ENCODE measurements around the gene FANCC. TPM values are rescaled to one million over a fixed set of nuclear protein-coding genes. Genes with fewer than 3 reads are reported as not detected.

The FANCC gene
- total RNA-seq, 1 experiment from 2014 or later, result 19.4 TPM

DNA sequence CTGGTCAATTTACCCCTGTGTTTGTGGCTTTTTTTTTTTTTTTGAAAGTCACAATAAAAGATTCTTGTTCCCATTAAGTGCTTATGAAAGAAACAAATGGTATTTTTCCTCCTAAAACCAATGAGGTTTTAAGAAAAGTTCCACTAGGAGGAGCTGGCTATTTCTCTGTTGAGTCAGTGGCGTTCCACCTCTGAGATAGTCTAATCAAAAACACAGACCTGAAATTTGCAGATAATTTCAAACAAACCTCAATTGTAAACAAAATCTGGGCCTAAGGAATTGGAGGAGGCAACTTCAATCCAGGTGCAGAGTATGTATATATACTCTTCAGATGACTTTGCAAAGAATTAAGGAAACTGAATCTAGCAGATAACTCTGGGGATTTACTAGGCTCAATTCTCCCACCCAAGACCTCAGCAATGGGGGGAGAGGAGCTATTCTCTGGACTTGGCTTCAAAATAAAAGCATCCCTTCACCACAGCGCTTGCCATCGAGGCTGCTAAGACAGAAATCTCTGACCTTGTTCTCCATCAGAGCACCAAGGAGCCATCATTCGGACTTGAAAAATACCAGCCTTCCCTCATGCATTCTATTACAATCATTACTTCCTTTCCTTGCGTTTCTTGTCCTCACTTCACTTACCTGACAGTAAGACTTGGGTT is 52.4 kb downstream of the FANCC start:
- Histone ChIP-seq H3K79me2 (ENCODE audit: insufficient read depth, low read length) (peaks cover 4% of the 10 kb centered on the region; the same call in 1 of the 2 replicates), H3K27me3 (ENCODE audit: insufficient read depth, low read length) (no peaks in the 10 kb centered on the region), H3K4me2 (ENCODE audit: low read length) (no peak overlapping the region), H3K9me3 (ENCODE audit: control insufficient read depth in 1 of 2, insufficient read depth in 1 of 2, low read depth in 1 of 2, low read length in 2 of 2) (no peaks in the 10 kb centered on the region), H3K9ac (ENCODE audit: low read length) (no peak overlapping the region), H3K4me1 (ENCODE audit: control insufficient read depth in 1 of 2, insufficient read depth in 2 of 2, low read length in 2 of 2) (no peaks in the 10 kb centered on the region), H3K9me2 (ENCODE audit: insufficient read depth) (no peaks in the 10 kb centered on the region), H3K36me3 (ENCODE audit: control insufficient read depth in 1 of 2, insufficient read depth in 2 of 2, low read length in 2 of 2) (no peaks in the 10 kb centered on the region), H2AFZ (ENCODE audit: low read depth, low read length, poor library complexity, severe bottlenecking) (no peak overlapping the region), H4K20me1 (ENCODE audit: insufficient read depth) (no peaks in the 10 kb centered on the region), H3K27ac (ENCODE audit: low read depth, low read length) (no peak overlapping the region), H3K4me3 (replicated peaks in 1 of 2; ENCODE audit: low read depth in 1 of 2, low read length in 2 of 2) (no peak overlapping the region)
- TF ChIP-seq EGR1 (IDR thresholded peaks at IDR 0.05; ENCODE audit: low read depth), result no peak
- peak; percentile 58 for TF ChIP-seq RAD21 (IDR thresholded peaks at IDR 0.05; ENCODE audit: low read depth)
- TF ChIP-seq, protein P1, sequence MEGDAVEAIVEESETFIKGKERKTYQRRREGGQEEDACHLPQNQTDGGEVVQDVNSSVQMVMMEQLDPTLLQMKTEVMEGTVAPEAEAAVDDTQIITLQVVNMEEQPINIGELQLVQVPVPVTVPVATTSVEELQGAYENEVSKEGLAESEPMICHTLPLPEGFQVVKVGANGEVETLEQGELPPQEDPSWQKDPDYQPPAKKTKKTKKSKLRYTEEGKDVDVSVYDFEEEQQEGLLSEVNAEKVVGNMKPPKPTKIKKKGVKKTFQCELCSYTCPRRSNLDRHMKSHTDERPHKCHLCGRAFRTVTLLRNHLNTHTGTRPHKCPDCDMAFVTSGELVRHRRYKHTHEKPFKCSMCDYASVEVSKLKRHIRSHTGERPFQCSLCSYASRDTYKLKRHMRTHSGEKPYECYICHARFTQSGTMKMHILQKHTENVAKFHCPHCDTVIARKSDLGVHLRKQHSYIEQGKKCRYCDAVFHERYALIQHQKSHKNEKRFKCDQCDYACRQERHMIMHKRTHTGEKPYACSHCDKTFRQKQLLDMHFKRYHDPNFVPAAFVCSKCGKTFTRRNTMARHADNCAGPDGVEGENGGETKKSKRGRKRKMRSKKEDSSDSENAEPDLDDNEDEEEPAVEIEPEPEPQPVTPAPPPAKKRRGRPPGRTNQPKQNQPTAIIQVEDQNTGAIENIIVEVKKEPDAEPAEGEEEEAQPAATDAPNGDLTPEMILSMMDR (IDR thresholded peaks at IDR 0.05 in 2 of 3, conservative IDR thresholded peaks at IDR 0.05 in 1 of 3; ENCODE audit: borderline replicate concordance in 1 of 3, insufficient read depth in 1 of 3, low read depth in 2 of 3, low read length in 2 of 3), result peak; percentile 20 to 32 (median 25); a peak in 4 of 6 replicates
- TF ChIP-seq SIN3A (IDR thresholded peaks at IDR 0.05; ENCODE audit: low read depth), result no peak
- TF ChIP-seq, protein P2, sequence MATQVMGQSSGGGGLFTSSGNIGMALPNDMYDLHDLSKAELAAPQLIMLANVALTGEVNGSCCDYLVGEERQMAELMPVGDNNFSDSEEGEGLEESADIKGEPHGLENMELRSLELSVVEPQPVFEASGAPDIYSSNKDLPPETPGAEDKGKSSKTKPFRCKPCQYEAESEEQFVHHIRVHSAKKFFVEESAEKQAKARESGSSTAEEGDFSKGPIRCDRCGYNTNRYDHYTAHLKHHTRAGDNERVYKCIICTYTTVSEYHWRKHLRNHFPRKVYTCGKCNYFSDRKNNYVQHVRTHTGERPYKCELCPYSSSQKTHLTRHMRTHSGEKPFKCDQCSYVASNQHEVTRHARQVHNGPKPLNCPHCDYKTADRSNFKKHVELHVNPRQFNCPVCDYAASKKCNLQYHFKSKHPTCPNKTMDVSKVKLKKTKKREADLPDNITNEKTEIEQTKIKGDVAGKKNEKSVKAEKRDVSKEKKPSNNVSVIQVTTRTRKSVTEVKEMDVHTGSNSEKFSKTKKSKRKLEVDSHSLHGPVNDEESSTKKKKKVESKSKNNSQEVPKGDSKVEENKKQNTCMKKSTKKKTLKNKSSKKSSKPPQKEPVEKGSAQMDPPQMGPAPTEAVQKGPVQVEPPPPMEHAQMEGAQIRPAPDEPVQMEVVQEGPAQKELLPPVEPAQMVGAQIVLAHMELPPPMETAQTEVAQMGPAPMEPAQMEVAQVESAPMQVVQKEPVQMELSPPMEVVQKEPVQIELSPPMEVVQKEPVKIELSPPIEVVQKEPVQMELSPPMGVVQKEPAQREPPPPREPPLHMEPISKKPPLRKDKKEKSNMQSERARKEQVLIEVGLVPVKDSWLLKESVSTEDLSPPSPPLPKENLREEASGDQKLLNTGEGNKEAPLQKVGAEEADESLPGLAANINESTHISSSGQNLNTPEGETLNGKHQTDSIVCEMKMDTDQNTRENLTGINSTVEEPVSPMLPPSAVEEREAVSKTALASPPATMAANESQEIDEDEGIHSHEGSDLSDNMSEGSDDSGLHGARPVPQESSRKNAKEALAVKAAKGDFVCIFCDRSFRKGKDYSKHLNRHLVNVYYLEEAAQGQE (IDR thresholded peaks at IDR 0.05; ENCODE audit: low read depth), result no peak
- TF ChIP-seq POLR2AphosphoS5 (IDR thresholded peaks at IDR 0.05; ENCODE audit: low read depth, low read length), result no peak
- no peak for TF ChIP-seq POLR2A (IDR thresholded peaks at IDR 0.05; ENCODE audit: borderline replicate concordance, extremely low read depth, insufficient read depth, insufficient read length)
- TF ChIP-seq YY1 (IDR thresholded peaks at IDR 0.05; ENCODE audit: extremely low read depth, insufficient replicate concordance, low read depth, low read length), result no peak
- TF ChIP-seq CBX3 (IDR thresholded peaks at IDR 0.05; ENCODE audit: low read depth), result no peak
- TF ChIP-seq, protein P3, sequence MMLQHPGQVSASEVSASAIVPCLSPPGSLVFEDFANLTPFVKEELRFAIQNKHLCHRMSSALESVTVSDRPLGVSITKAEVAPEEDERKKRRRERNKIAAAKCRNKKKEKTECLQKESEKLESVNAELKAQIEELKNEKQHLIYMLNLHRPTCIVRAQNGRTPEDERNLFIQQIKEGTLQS (IDR thresholded peaks at IDR 0.05), result no peak
- no peak for TF ChIP-seq SP1 (IDR thresholded peaks at IDR 0.05; ENCODE audit: low read depth)
- TF ChIP-seq EZH2 (IDR thresholded peaks at IDR 0.05), result no peak
- no peak for TF ChIP-seq SRF (IDR thresholded peaks at IDR 0.05; ENCODE audit: low read depth)
- ChIA-PET POLR2A (no interaction called here), RAD21 (ENCODE audit: low non-redundant PET in 1 of 2, low total read pairs in 2 of 2, uncharacterized antibody in 2 of 2, unreplicated experiment in 2 of 2) (no interaction called here), CTCF (interaction anchor here (0.6 kb wide), 1 partner anchor 71 kb away, joined by 4 read pairs; no protein-coding TSS in a partner anchor)
- no peak for DNase-seq (ENCODE audit: low read depth, low spot score)
- no TSS peak for BruUV-seq (replicated peaks)
- intact Hi-C loops (cut with micrococcal nuclease), result no loop called here
- ATAC-seq, result no peak
